ENCODE measurements around the gene CELA2A.
"Not testable (repeated sequence)": the region's sequence is repeated elsewhere in the genome, so short reads cannot be mapped to it uniquely, and the experiment has no call there.

Gene CELA2A

GRCh38 chr1:15426492-15427279 lies 29.8 kb upstream of the CELA2A start:
- H3K9me3 ChIP-seq, result no peaks in the 10 kb centered on the region
- intact Hi-C loops (cut with DNase I; ENCODE audit: low total_unique reads), result no loop called here
- H3K4me1 ChIP-seq, result no peaks in the 10 kb centered on the region
- DNase-seq, result no peak
- no peak for TF ChIP-seq CTCF (IDR thresholded peaks at IDR 0.05)
- H3K27ac ChIP-seq, result no peak overlapping the region
- H3K27me3 ChIP-seq, result no peaks in the 10 kb centered on the region
- H3K4me3 ChIP-seq, result no peak overlapping the region
- peaks cover 0 to 49% (median 33%) of the 10 kb centered on the region in 3 donors for H3K36me3 ChIP-seq

- DNase-seq, result no peak
- H3K27ac ChIP-seq, result no peak overlapping the region
- H3K9me3 ChIP-seq, result no peaks in the 10 kb centered on the region
- H3K27me3 ChIP-seq, result no peaks in the 10 kb centered on the region
- H3K4me1 ChIP-seq, result no peaks in the 10 kb centered on the region
- peaks cover 0 to 49% (median 33%) of the 10 kb centered on the region in 3 donors for H3K36me3 ChIP-seq
- no peak overlapping the region for H3K4me3 ChIP-seq
- intact Hi-C loops (cut with DNase I; ENCODE audit: low total_unique reads), result no loop called here
- no peak for TF ChIP-seq CTCF (IDR thresholded peaks at IDR 0.05)
Measured at GRCh38 chr1:15427280-15427666, 29.3 kb upstream of the CELA2A start.

- peaks cover 0 to 49% (median 33%) of the 10 kb centered on the region in 3 donors for H3K36me3 ChIP-seq
- not testable (repeated sequence) for H3K4me1 ChIP-seq, H3K27ac ChIP-seq, H3K9me3 ChIP-seq, H3K27me3 ChIP-seq, DNase-seq, H3K4me3 ChIP-seq
- intact Hi-C loops (cut with DNase I; ENCODE audit: low total_unique reads), result loop anchor here (2.0 kb wide), 1 partner anchor 103 kb away; no protein-coding TSS in a partner anchor
Measured at GRCh38 chr1:15428252-15428651, 28.3 kb upstream of the CELA2A start.

GRCh38 chr1:15428815-15429435 lies 27.6 kb upstream of the CELA2A start:
- no peak overlapping the region for H3K4me3 ChIP-seq
- peaks cover 0 to 49% (median 33%) of the 10 kb centered on the region in 3 donors for H3K36me3 ChIP-seq
- no peaks in the 10 kb centered on the region for H3K27me3 ChIP-seq
- no peak overlapping the region for H3K27ac ChIP-seq
- no peaks in the 10 kb centered on the region for H3K9me3 ChIP-seq
- DNase-seq, result no peak
- H3K4me1 ChIP-seq, result no peaks in the 10 kb centered on the region
- no peak for TF ChIP-seq CTCF (IDR thresholded peaks at IDR 0.05)
- intact Hi-C loops (cut with DNase I; ENCODE audit: low total_unique reads), result loop anchor here (2.0 kb wide), 1 partner anchor 104 kb away; no protein-coding TSS in a partner anchor

- Histone ChIP-seq H3K9me3 (no peaks in the 10 kb centered on the region), H3K4me1 (no peaks in the 10 kb centered on the region), H3K27ac (no peak overlapping the region), H3K4me3 (no peak overlapping the region), H3K36me3 (peaks cover 0 to 49% (median 33%) of the 10 kb centered on the region in 3 donors), H3K27me3 (no peaks in the 10 kb centered on the region)
- intact Hi-C loops (cut with DNase I; ENCODE audit: low total_unique reads), result loop anchor here (2.0 kb wide), 1 partner anchor 105 kb away; no protein-coding TSS in a partner anchor
- DNase-seq, result no peak
- TF ChIP-seq CTCF (IDR thresholded peaks at IDR 0.05), result no peak
Measured at GRCh38 chr1:15429701-15430149, 26.8 kb upstream of the CELA2A start.

All from tibial artery (tissue), 4 donors.